DOHH2 (cell line): ENCODE measurements around the gene KRTAP1-5.
"Not testable (repeated sequence)": the region's sequence is repeated elsewhere in the genome, so short reads cannot be mapped to it uniquely, and the experiment has no call there.

Experiments
- H3F3A ChIP-seq: fragments of 200-600 bp; sonication (generic), shearing (Covaris generic); 2 replicates; pipeline ENCODE4 v1.6.0; 2016; ENCODE audit warnings: antibody characterized with exemption, mild to moderate bottlenecking; ENCODE audit not compliant: control insufficient read depth, insufficient read depth
- H3K27ac ChIP-seq: fragments of 200-600 bp; sonication (generic); 2 replicates; pipeline ENCODE4 v1.5.1; 2014; ENCODE audit warnings: low read depth, mild to moderate bottlenecking, low read length, moderate library complexity
- H3K27me3 ChIP-seq: fragments of 200-600 bp; sonication (generic); 2 replicates; pipeline ENCODE4 v1.6.1; 2014; ENCODE audit warnings: mild to moderate bottlenecking, low read length, mixed read lengths; ENCODE audit not compliant: control insufficient read depth
- H3K36me3 ChIP-seq: fragments of 200-600 bp; sonication (generic); 2 replicates; pipeline ENCODE4 v1.6.1; 2014; ENCODE audit warnings: mild to moderate bottlenecking, low read length, moderate library complexity, mixed read lengths; ENCODE audit not compliant: control insufficient read depth
- H3K4me1 ChIP-seq: fragments of 200-600 bp; sonication (generic); 2 replicates; pipeline ENCODE4 v1.6.1; 2014; ENCODE audit warnings: mild to moderate bottlenecking, low read length, mixed read lengths; ENCODE audit not compliant: control insufficient read depth
- H3K4me2 ChIP-seq: fragments of 200-600 bp; sonication (generic); 2 replicates; pipeline ENCODE4 v1.6.0; 2014; ENCODE audit warnings: mild to moderate bottlenecking, low read length, moderate library complexity
- H3K4me3 ChIP-seq: fragments of 200-600 bp; sonication (generic); 2 replicates; pipeline ENCODE4 v1.5.1; 2014; ENCODE audit warnings: mild to moderate bottlenecking, low read length, mixed read lengths
- H3K79me2 ChIP-seq: fragments of 200-600 bp; sonication (generic); 2 replicates; pipeline ENCODE4 v1.6.1; 2014; ENCODE audit warnings: mild to moderate bottlenecking, low read length, mixed read lengths; ENCODE audit not compliant: control insufficient read depth
- H3K9me2 ChIP-seq: fragments of 200-600 bp; sonication (generic); replicated peaks from 2 replicates; pipeline ENCODE4 v1.6.1; 2014; ENCODE audit warnings: mild to moderate bottlenecking, low read length, mixed read lengths; ENCODE audit not compliant: control insufficient read depth
- H3K9me3 ChIP-seq: fragments of 200-600 bp; sonication (generic); 2 replicates; pipeline ENCODE4 v1.6.1; 2014; ENCODE audit warnings: antibody characterized with exemption, low read length, mixed read lengths; ENCODE audit not compliant: control insufficient read depth, insufficient read depth
- H4K20me1 ChIP-seq: fragments of 200-600 bp; sonication (generic); 2 replicates; pipeline ENCODE4 v1.6.0; 2014; ENCODE audit warnings: low read depth, mild to moderate bottlenecking, antibody characterized with exemption, low read length, moderate library complexity; ENCODE audit not compliant: control insufficient read depth, insufficient read depth
- CTCF ChIP-seq: fragments of 200-600 bp; sonication (generic); IDR thresholded peaks from one replicate; pipeline ENCODE4 v1.5.1; 2014; ENCODE audit warnings: antibody characterized with exemption, mild to moderate bottlenecking, low read depth, low read length; ENCODE audit not compliant: poor library complexity, severe bottlenecking
- EZH2phosphoT487 ChIP-seq: fragments of 200-600 bp; sonication (generic); IDR thresholded peaks from 2 replicates; pipeline ENCODE4 v1.6.1; 2017; ENCODE audit warnings: borderline replicate concordance, mild to moderate bottlenecking, antibody characterized with exemption, low read length, moderate library complexity, mixed read lengths

Gene KRTAP1-5

GRCh38 chr17:41065829-41066624 lies 39.0 kb upstream of the KRTAP1-5 start, which contains the start of gene KRTAP2-4:
Gene KRTAP2-4, minus strand, starts transcription at chr17:41065879. Its CDS starts 34 bp downstream, at chr17:41065845.
- Histone ChIP-seq H3K4me1 (no peaks in the 10 kb centered on the region), H3K9me2 (no peaks in the 10 kb centered on the region), H3K79me2 (no peaks in the 10 kb centered on the region), H4K20me1 (no peaks in the 10 kb centered on the region), H3F3A (no peaks in the 10 kb centered on the region), H3K27me3 (no peaks in the 10 kb centered on the region), H3K9me3 (no peaks in the 10 kb centered on the region), H3K4me3 (no peak within 1 kb of the TSS), H3K27ac (no peak within 1 kb of the TSS), H3K36me3 (no peaks in the 10 kb centered on the region), H3K4me2 (no peak within 1 kb of the TSS)
- TF ChIP-seq CTCF (no peak), EZH2phosphoT487 (no peak)

- not testable (repeated sequence) for H3K9me2 ChIP-seq, H3K4me3 ChIP-seq, H3K36me3 ChIP-seq, H3K79me2 ChIP-seq, H3K4me2 ChIP-seq, H4K20me1 ChIP-seq, H3K27me3 ChIP-seq, H3K4me1 ChIP-seq, H3K9me3 ChIP-seq, H3F3A ChIP-seq, H3K27ac ChIP-seq
Observed at GRCh38 chr17:41065016-41065689, 38.1 kb upstream of the KRTAP1-5 start.

GRCh38 chr17:41064301-41064700 lies 37.3 kb upstream of the KRTAP1-5 start:
- Histone ChIP-seq H3F3A (no peaks in the 10 kb centered on the region), H3K79me2 (no peaks in the 10 kb centered on the region), H3K4me2 (no peak overlapping the region), H3K36me3 (no peaks in the 10 kb centered on the region), H3K27me3 (no peaks in the 10 kb centered on the region), H3K4me3 (no peak overlapping the region), H3K9me3 (no peaks in the 10 kb centered on the region), H3K4me1 (no peaks in the 10 kb centered on the region), H3K27ac (no peak overlapping the region), H4K20me1 (no peaks in the 10 kb centered on the region), H3K9me2 (no peaks in the 10 kb centered on the region)
- TF ChIP-seq CTCF = no peak
- no peak for TF ChIP-seq EZH2phosphoT487

- Histone ChIP-seq H3F3A (no peaks in the 10 kb centered on the region), H3K9me3 (no peaks in the 10 kb centered on the region), H3K4me3 (no peak overlapping the region), H3K27ac (no peak overlapping the region), H4K20me1 (no peaks in the 10 kb centered on the region), H3K9me2 (no peaks in the 10 kb centered on the region), H3K79me2 (no peaks in the 10 kb centered on the region), H3K36me3 (no peaks in the 10 kb centered on the region), H3K4me1 (no peaks in the 10 kb centered on the region), H3K4me2 (no peak overlapping the region), H3K27me3 (no peaks in the 10 kb centered on the region)
- TF ChIP-seq CTCF = no peak
- TF ChIP-seq EZH2phosphoT487 = no peak
Observed at GRCh38 chr17:41063449-41063848, 36.4 kb upstream of the KRTAP1-5 start.
